ENCODE data around the gene YIF1B. TPM values are rescaled to one million over a fixed set of nuclear protein-coding genes. Genes with fewer than 3 reads are reported as not detected.
A peak's percentile ranks its signal among the peaks of the same experiment; 100 is the strongest.

The YIF1B gene
- total and polyA plus RNA-seq, 8 donors: 6.9 to 32.3 (median 14.3) TPM

- intact Hi-C loops (cut with DNase I): loop anchor here in 2 of 3 donors (5.0 to 10.0 kb wide), 3 partner anchors 76 to 428 kb away; no protein-coding TSS in a partner anchor
- no peak for FAIRE-seq
- H3K27ac ChIP-seq: no peak overlapping the region
- no peak for TF ChIP-seq CTCF (IDR thresholded peaks at IDR 0.05)
- H3K36me3 ChIP-seq: peaks cover 0 to 14% (median 4%) of the 10 kb centered on the region in 3 donors
- no peak overlapping the region for H3K4me3 ChIP-seq
- ATAC-seq: no peak
- H3K27me3 ChIP-seq: no peaks in the 10 kb centered on the region
- WGBS, 2 donors: 66 to 70% methylated on average over 7 of the region's 7 CpGs
- H3K4me1 ChIP-seq: peaks cover 0 to 7% (median 0%) of the 10 kb centered on the region in 3 donors
- H3K9me3 ChIP-seq: no peaks in the 10 kb centered on the region
- no peak for DNase-seq
Observed at GRCh38 chr19:38323291-38323690, 7.5 kb upstream of the YIF1B start.

GRCh38 chr19:38321646-38322196 lies 6.0 kb upstream of the YIF1B start:
- intact Hi-C loops (cut with DNase I): loop anchor here in 2 of 3 donors (5.0 to 10.0 kb wide), 3 partner anchors 74 to 427 kb away; no protein-coding TSS in a partner anchor
- peak in 1 of 6 donors; percentile 40 for DNase-seq
- H3K9me3 ChIP-seq: no peaks in the 10 kb centered on the region
- ATAC-seq: peak in 3 of 4 donors; percentile 2 to 11 (median 3)
- peak; percentile 47 for FAIRE-seq
- peak overlapping the region in 1 of 4 donors; percentile 93 for H3K4me3 ChIP-seq
- H3K27me3 ChIP-seq: no peaks in the 10 kb centered on the region
- no peak for TF ChIP-seq CTCF (IDR thresholded peaks at IDR 0.05)
- peaks cover 0 to 7% (median 0%) of the 10 kb centered on the region in 3 donors for H3K4me1 ChIP-seq
- peaks cover 0 to 3% (median 0%) of the 10 kb centered on the region in 3 donors for H3K36me3 ChIP-seq
- WGBS, 2 donors: 40% methylated on average over 11 of the region's 11 CpGs
- no peak overlapping the region for H3K27ac ChIP-seq

GRCh38 chr19:38320969-38321339 lies 5.2 kb upstream of the YIF1B start:
- 71 to 84% methylated on average over 3 of the region's 3 CpGs for WGBS, 2 donors
- no peak overlapping the region for H3K27ac ChIP-seq
- intact Hi-C loops (cut with DNase I): loop anchor here in 2 of 3 donors (5.0 to 10.0 kb wide), 3 partner anchors 74 to 426 kb away; no protein-coding TSS in a partner anchor

GRCh38 chr19:38319421-38320258 lies 3.9 kb upstream of the YIF1B start, which contains the start of gene KCNK6:
Gene KCNK6 (plus strand): TSS chr19:38319845. CDS start chr19:38319951, 106 bp downstream.
- peak within 1 kb of the TSS; percentile 39 to 73 (median 55) for H3K27ac ChIP-seq
- DNase-seq (peak; percentile 52 to 82 (median 63)), ATAC-seq (peak; percentile 22 to 43 (median 24))

More at GRCh38 chr19:38320969-38321339, 5.2 kb upstream of the YIF1B start:
- no peak for DNase-seq
- no peak for FAIRE-seq
- H3K36me3 ChIP-seq: no peaks in the 10 kb centered on the region
- H3K4me3 ChIP-seq: peak overlapping the region in 3 of 4 donors; percentile 69 to 93 (median 83)
- no peak for ATAC-seq
- H3K27me3 ChIP-seq: no peaks in the 10 kb centered on the region
- H3K4me1 ChIP-seq: peaks cover 0 to 7% (median 3%) of the 10 kb centered on the region in 3 donors
- no peaks in the 10 kb centered on the region for H3K9me3 ChIP-seq
- TF ChIP-seq CTCF (IDR thresholded peaks at IDR 0.05): no peak

More at GRCh38 chr19:38319421-38320258, 3.9 kb upstream of the YIF1B start, which contains the start of gene KCNK6:
- Histone ChIP-seq H3K4me1 (peaks cover 2 to 7% (median 3%) of the 10 kb centered on the region in 3 donors), H3K27me3 (no peaks in the 10 kb centered on the region), H3K36me3 (no peaks in the 10 kb centered on the region), H3K9me3 (no peaks in the 10 kb centered on the region), H3K4me3 (peak within 1 kb of the TSS; percentile 47 to 93 (median 76))
- no peak for TF ChIP-seq CTCF (IDR thresholded peaks at IDR 0.05)
- intact Hi-C loops (cut with DNase I): loop anchor here in 2 of 3 donors (5.0 to 10.0 kb wide), 3 partner anchors 72 to 425 kb away; no protein-coding TSS in a partner anchor
- no peak for FAIRE-seq
- 1 to 2% methylated on average over 65 to 76 of the region's 76 CpGs for WGBS, 2 donors

All from pancreas (tissue), 10 donors.